Occipital lobe (tissue), 2 donors: Measurements from ENCODE around the gene CIDEB. TPM values are rescaled to one million over a fixed set of nuclear protein-coding genes. Genes with fewer than 3 reads are reported as not detected.

Experiments used
- DNase-seq: peaks from one replicate; lab custom pipeline; 2025; lab: John Stamatoyannopoulos, UW
- total RNA-seq: library from RNA; depleted of rRNA; stranded (reverse); fragments of >200 nt; gene quantifications from one replicate; pipeline ENCODE4 v1.2.3, GENCODE V29; 2014

The CIDEB gene
- total RNA-seq, 1 donor from 2014 or later, result 3.4 TPM

DNA sequence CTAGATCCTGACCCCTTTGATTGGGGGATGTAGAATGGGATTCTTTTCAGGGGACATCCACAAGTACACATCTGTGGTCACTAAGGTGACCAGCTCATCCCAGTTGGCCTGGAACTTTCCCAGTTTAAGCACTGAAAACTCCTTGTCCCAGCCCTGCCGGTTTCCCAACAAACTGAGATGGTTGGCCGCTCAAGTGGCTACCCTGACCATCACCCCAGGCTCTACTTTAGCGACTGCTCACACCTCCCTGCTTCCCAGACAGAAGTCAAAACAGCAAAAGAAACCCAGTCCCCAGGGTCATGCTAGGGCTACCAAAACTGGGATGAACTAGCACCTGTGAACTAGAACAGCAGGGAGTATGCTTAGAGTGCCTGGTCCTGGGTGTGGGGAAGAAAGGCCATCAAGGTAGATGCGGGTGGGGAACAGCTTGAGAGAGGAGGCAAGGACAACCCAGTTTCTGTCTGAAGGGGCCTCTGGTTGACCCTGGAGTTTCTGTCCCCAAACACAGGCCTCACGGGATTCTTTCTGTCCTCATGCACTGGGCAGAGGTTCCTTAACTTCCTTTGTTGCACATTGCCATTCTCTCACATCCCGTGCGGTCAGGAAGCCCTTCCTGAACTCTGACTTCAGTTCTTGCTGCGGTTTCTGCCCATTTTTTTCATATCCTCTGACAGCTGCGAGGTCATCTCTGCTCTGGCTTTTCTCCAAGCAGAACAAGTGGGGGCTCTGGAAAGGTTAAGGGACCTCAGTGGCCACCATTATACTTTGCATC lies 5.1 kb upstream of the CIDEB start:
- DNase-seq, result no peak

DNA sequence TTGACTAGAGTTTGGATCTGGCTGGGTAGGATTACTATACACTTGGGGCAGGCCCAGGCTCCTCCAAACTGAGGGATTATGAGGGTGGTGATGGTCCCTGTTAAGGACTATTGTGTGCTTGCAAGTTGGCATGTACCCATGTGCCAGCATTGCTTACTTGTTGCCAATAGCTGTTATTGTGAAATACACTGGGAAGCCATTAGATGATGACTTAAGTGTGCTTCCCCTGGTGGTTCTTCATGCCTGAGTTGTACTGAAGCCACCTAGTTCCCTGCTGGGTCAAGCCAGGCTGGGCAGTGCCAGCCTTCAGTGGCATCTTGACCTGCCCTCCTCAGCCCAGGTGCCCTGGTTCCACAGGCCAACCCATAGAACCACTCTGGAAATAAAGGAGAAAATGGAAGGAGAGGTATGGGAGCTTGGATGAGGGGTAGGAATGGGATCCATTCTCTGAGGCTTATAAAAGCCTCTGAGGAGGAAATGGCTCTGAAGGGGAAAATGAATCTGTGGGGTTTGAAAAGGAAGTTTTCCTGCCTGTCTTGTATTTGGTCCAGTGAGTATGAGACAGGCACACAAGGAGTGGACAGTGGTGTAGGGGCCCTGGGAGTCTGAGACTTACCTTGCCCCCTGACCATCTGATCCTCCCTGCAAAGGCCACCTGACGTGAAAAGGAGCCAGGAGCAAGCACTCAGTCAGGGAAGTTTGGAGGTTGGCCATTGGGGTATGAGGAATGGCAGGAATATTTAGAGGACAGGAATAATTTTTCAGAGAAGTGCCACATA lies 4.2 kb upstream of the CIDEB start:
- no peak for DNase-seq

DNA sequence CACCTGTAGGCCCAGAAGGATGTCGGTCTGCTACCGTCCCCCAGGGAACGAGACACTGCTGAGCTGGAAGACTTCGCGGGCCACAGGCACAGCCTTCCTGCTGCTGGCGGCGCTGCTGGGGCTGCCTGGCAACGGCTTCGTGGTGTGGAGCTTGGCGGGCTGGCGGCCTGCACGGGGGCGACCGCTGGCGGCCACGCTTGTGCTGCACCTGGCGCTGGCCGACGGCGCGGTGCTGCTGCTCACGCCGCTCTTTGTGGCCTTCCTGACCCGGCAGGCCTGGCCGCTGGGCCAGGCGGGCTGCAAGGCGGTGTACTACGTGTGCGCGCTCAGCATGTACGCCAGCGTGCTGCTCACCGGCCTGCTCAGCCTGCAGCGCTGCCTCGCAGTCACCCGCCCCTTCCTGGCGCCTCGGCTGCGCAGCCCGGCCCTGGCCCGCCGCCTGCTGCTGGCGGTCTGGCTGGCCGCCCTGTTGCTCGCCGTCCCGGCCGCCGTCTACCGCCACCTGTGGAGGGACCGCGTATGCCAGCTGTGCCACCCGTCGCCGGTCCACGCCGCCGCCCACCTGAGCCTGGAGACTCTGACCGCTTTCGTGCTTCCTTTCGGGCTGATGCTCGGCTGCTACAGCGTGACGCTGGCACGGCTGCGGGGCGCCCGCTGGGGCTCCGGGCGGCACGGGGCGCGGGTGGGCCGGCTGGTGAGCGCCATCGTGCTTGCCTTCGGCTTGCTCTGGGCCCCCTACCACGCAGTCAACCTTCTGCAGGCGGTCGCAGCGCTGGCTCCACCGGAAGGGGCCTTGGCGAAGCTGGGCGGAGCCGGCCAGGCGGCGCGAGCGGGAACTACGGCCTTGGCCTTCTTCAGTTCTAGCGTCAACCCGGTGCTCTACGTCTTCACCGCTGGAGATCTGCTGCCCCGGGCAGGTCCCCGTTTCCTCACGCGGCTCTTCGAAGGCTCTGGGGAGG lies 3.1 kb upstream of the CIDEB start, which contains the start of gene LTB4R:
Gene LTB4R (plus strand): TSS at position 857 of the 959 bp plus-strand sequence. CDS start 4,150 bp downstream, outside the sequence.
- peak; percentile 34 for DNase-seq

DNA sequence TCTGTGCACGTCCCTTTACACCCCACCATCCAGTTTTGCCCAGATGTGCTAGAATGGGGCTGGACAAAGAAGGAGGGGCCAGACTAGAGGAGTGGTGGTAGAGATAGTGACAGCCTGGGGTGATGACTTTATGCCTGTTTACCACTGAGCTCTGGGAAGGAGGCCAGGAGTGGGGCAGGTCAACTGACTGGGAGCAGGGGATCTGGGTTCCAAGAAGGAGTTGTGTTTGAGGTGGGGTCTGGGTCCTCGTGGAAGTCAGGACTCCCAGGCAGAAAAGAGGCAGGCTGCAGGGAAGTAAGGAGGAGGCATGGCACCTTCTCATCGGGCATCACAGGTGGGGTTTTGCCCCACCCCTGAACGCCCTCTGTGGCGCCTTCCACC lies 2.5 kb upstream of the CIDEB start:
- no peak for DNase-seq

DNA sequence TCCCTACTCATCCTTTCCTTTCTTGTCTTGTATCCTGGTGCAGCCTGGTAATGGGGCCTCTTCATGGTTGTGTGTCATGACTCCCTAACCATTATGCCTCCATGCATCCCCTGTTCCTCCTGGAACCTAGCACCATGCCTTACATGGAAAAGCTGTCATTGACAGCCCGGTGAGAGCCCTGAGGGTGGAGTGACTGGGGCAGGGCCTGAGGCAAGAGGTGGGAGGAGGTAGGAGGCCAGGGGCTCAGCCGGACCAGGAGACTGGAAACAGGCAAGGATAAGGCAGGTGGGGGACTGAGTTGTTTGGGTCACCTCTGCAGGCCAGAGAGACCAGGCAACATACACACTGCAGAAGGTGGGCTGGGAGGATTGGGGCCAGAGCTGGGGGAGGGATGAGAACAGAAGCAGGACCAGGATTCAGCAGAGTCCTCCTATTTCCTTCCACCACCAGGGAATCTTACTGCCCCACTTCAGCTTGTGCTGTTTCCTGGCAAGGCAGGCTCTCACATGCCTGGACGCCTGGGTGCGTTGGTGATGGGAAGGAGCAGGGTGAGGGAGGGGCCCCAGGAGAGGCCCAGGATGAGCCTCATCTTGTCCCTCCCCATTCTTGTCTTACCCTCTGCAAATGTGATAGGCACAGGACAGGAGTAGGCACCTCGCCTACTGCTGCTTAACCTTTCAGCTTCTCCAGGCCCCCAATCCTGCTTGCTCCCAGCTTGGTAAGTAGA lies 1.9 kb upstream of the CIDEB start, which contains the start of gene LTB4R2:
Gene LTB4R2 (plus strand): TSS at position 603 of the 727 bp plus-strand sequence. CDS start 525 bp downstream, outside the sequence.
- no peak for DNase-seq

DNA sequence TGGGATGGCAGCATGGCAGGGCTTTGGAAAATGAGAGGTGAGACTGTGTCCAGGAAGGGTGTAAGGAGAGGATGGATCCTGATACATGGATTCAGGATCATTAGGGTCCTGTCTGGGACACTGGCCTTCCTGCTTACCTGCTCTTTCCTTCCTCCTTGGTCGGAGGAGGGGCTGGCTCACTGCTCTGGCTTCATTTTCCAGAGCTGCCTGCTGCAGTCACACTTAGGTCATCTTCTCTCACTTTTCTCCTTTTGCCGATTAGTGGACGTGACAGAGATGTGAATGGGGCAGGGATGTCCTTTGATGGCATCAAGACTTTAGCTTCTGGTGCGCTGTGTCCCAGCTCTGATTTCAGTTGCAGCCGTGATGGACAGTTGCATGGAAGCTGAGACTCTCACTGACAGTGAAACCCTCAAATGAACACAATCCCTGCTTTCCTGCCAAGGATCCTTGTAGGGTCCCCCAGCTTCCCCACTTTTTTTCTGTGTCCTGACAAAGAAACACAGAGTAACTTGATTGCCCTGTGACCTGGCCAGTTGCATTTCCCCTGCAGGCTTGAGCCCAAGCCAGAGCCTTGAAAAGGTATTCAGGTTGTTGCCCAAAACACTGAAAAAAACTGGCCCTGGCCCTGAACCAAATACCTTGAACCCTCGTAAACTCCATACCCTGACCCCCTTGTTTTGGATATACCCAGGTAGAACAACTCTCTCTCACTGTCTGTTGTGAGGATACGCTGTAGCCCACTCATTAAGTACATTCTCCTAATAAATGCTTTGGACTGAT lies 756 bp upstream of the CIDEB start:
- DNase-seq, result no peak

DNA sequence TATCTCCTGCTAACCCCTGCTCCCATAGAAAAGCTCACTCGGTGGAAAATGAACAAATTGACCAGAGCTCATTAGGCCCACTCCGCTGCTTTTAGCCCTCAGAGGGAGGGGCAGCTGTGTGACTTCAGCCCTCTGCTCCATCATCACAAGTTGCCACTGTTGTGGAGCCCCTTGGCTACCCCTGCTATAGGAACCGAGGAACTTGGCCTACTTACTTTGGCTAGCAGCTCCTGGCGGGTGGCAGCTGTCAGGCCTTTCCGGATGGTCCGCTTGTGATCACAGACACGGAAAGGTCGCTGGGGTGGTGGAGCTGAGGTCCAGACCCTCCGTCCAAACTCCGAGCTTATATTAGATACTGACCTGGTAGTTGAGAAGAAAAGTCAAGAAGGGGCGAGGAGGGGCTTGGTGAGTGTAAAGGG lies 612 bp downstream of the CIDEB start:
- no peak for DNase-seq

DNA sequence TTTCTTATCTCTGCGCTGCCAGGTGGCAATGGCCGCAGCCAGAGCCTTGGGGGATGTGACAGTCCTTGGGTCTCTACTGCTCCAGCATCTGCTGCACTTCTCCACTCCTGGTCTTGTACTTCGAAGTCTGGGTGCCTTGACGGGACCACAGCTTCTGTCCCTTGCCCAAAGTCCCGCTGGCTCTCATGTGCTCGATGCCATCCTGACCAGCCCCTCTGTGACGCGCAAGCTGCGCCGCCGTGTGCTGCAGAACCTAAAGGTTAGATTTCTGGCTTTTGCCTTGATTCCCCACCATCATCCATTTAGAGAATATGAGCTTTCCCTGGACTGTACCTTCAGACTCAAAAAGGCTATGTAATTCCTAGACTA lies 3.8 kb downstream of the CIDEB start:
- no peak for DNase-seq

DNA sequence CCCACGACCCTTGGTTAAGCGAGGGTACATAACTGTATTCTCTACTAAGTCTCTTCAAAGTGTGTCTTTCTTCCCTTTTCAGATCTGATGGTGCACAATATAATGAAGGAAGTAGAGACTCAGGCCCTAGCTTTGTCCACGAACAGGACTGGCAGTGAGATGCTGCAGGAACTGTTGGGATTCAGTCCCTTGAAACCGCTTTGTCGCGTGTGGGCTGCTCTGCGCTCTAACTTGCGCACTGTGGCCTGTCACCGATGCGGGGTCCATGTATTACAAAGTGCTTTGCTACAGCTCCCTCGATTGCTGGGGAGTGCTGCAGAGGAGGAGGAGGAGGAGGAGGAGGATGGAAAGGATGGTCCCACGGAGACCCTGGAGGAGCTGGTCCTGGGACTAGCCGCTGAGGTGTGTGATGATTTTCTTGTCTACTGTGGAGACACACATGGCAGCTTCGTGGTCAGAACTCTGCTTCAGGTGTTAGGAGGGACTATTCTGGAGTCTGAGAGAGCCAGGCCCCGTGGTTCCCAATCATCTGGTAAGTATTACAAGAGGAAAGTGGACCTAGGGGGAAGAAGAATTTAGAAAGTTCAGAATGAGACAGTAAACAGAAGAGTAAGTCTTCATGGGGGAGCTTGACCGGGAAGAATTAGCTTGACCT lies 7.3 kb downstream of the CIDEB start:
- DNase-seq, result no peak

DNA sequence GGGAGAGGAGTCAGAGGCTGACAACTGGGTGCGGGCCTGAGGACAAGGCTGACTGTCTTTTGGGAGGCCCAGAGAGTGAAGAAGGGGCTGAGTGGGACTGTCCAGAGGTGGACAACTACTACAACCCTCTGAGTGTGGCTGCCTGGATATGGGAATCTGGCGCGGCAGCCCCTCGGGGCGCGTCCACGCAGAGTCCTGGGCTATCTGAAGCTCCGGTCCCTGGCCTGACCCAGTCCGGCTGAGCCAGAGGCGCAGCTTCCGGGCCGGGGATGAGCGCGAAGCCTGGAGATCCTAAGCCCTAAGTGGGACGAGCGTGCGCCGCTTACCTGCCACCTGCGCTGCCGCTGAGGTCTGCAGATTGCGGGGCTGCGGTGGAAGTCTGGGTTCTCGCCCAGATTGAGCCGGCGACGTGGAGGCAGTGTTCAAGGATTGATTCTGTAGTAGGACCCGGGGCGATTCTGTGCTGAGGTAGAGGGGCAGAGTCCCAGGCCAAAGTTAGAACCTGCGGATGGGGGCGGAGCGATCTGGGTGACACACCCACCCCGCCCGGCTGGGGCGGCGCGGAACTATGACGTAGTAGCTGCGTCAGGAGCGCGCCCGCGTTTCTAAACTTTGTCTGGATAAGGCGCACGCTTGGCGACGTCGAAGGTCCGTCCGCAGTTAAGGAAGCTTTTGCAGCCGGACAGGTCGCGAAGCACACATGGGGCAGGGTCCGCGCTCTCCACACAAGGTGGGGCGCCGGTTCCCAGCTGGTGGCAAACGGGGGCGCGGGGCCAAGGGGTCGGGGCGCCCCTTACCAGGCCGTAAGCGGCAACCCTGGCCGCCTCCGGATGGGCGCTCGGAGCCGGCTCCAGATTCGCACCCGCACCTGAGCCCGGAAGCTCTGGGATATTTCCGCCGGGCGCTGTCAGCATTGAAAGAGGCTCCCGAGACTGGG lies 8.3 kb downstream of the CIDEB start, which contains the start of the genes DHRS1 and NOP9:
Gene DHRS1 (minus strand): TSS at position 526 of the 937 bp plus-strand sequence. CDS start 674 bp downstream, outside the sequence.
Gene NOP9 (plus strand): TSS at position 596 of the 937 bp plus-strand sequence. CDS start 105 bp downstream, at position 701.
- DNase-seq, result peak; percentile 83

DNA sequence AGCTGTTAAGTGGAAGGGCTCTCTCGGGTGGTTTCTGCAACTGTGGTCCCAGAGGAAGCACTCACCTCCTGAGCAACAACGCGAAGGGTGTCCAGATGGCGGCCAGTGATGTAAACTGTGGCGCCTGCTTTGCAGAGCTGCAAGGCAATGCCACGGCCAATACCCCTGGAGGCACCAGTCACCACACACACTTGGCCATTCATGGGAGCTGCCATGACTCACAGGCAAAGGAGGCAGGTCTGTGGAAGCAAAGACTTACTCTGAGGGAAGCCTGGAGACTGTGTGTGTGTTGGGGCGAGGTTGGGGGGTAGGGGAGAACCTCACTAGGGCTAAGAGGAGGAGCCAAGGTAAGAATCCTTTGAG lies 8.9 kb downstream of the CIDEB start:
- DNase-seq, result no peak

DNA sequence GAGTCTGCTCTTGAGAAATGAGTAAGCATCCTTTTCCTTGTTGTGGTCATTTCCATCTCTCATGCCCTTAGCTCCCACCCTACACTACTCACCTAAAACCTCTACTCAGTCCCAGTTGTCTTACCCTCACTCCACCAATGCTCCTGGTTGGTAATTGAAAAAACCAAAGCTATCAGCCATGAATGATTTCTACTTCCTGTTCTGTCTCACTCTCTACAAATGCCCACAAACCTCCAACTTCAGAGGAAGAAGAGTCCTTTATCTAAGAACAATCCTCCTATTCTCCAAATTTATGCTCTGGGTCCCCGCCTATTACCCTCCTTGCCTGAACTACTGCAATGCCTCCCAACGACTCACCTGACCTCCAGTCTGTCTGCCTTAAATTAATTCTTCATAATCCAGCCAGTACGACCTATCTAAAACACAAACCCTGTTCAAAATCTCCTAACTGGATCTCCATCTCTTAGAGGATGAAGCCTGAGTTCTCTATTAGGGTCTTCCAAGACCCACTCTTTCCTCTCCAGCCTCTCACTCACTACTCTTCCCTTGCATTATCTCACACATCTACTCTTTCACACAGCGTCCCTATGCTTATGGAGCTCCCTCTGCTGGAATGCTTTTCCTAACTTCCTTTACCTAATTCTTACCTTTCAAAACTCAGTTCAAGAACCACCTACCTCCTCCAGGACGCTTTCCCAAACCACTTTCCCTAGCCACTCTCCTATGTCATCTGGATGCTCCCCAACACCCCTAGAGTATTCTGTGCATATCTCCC lies 10.4 kb downstream of the CIDEB start:
- DNase-seq, result no peak

DNA sequence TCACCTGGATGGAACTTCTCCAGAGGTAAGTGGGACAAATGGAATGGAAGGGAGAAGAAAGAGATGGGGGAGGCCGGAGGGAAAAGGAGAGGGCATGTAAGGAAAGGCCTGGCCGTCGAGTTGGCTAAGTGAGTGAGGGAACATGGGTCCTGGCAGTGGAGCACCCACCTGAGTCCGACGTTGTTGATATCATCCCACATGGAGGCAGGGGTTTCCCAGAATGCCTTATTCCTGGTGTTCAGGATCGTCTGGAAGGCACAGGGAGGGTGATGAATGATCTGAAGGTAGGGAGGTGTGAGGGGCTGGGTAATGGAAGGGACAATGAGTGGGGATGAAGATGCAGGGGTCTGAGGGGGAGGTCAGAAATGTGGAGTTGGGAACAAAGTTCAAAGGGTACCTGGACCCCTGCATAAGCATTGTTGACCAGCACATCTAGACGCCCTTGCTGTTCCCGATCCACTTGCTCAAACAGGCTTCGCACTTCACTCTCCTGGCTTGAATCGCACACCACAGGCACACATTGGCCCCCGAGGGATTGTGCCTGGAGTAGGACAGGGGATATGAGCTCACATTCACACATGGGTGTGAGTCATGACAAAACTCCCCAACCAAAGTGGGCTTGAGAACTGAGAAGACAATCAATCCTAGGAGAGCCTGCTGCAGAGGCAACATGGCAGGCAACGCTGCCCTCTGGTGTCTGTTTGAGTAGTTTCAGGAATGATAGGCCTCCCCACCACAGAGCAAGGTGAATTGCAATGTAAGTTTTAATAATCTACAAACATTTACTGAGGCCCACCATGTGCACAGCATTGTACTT lies 11.2 kb downstream of the CIDEB start:
- peak; percentile 16 for DNase-seq

DNA sequence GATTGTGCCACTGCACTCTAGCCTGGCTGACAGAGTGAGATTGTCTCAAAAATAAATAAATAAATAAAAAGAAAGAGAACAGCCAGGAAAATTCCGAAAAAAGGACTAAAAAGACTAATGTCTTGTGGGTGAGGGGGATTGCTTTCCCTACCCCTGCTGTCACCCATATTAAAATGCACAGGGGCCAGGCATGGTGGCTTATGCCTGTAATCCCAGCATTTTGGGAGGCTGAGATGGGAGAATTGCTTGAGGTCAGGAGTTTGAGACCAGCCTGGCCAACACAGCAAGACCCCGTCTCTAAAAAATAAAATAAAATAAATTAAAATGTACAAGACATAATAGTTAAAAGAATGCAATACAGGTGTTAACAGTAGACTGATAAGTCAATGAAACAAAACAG lies 14.3 kb downstream of the CIDEB start:
- no peak for DNase-seq

DNA sequence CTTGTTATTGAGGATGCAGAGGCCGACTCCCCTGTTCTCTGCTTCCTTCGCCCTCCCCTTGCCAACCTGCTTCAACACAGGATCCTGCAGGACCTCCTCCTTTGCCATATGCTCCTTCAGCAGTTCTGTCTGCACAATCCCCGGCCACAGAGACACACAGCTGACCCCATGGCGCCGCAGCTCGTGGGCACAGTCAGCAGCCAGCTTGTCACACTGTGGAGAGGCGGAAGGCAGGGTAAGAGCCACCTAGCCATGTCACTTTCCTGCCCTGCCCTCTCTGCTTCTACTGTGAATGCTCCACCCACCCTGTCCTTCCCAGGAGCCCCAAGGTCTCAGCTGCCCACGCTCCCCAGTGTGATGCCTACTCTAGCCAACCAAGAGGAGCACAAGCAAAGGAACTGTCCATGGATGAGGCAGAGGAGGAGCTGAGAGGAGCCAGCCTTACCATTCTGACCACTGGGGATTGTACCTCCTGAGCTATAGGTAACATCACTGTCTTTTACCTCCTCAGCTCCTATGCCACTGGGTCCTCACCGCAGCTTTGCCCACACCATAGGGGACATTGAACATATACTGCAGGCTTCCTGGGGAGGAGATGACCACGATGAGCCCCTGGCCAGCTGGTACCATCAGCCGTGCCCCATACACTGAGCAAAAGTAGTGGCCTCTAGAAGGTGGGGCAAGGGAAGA lies 15.5 kb downstream of the CIDEB start:
- DNase-seq, result no peak
